ENCODE results near the gene ZDHHC12.

Gene ZDHHC12

GRCh38 chr9:128690684-128691034, 33.3 kb downstream of the ZDHHC12 start:
- H3K27ac ChIP-seq: peak overlapping the region; percentile 93
- TF ChIP-seq CTCF (conservative IDR thresholded peaks at IDR 0.05): no peak
- no peak for TF ChIP-seq ZFX (IDR thresholded peaks at IDR 0.05)

- H3K27ac ChIP-seq: peak overlapping the region; percentile 93
- TF ChIP-seq ZFX (IDR thresholded peaks at IDR 0.05): peak; percentile 51
- TF ChIP-seq CTCF (conservative IDR thresholded peaks at IDR 0.05): no peak
Measured at GRCh38 chr9:128689820-128690683, 33.9 kb downstream of the ZDHHC12 start.

GRCh38 chr9:128689293-128689774, 34.6 kb downstream of the ZDHHC12 start:
- peak overlapping the region; percentile 93 for H3K27ac ChIP-seq
- TF ChIP-seq ZFX (IDR thresholded peaks at IDR 0.05): no peak

- TF ChIP-seq ZFX (IDR thresholded peaks at IDR 0.05) (no peak), CTCF (conservative IDR thresholded peaks at IDR 0.05) (no peak)
Measured at GRCh38 chr9:128688501-128689292, 35.2 kb downstream of the ZDHHC12 start, which contains the start of gene SET. SET (plus strand) TSS chr9:128689222; CDS start chr9:128689583, 361 bp downstream.

GRCh38 chr9:128687453-128687852, 36.5 kb downstream of the ZDHHC12 start:
- TF ChIP-seq ZFX (IDR thresholded peaks at IDR 0.05) (no peak), CTCF (conservative IDR thresholded peaks at IDR 0.05) (no peak)
- H3K27ac ChIP-seq: peak overlapping the region; percentile 93

More at GRCh38 chr9:128688501-128689292, 35.2 kb downstream of the ZDHHC12 start, which contains the start of gene SET:
- peak within 1 kb of the TSS; percentile 93 for H3K27ac ChIP-seq

GRCh38 chr9:128685636-128686489, 38.1 kb downstream of the ZDHHC12 start:
- no peak for TF ChIP-seq CTCF (conservative IDR thresholded peaks at IDR 0.05)
- TF ChIP-seq ZFX (IDR thresholded peaks at IDR 0.05): no peak
- peak overlapping the region; percentile 94 for H3K27ac ChIP-seq
